Neuronal stem cell (in vitro differentiated cells): ENCODE data around the gene ORAI2.

Source experiments
- DNase-seq: peaks from one replicate; pipeline ENCODE4 v3.0.0-alpha.2; 2013; ENCODE audit warnings: low spot score
- H2AFZ ChIP-seq: one replicate; pipeline ENCODE4 v1.6.1; 2013; ENCODE audit warnings: mild to moderate bottlenecking, low read length, inconsistent platforms
- H2AK5ac ChIP-seq: 2 replicates; pipeline ENCODE4 v1.6.1; 2013; ENCODE audit warnings: low read depth, mild to moderate bottlenecking, inconsistent platforms, low read length, moderate library complexity, mixed read lengths
- H2BK120ac ChIP-seq: 2 replicates; pipeline ENCODE4 v1.6.1; 2013; ENCODE audit warnings: low read depth, mild to moderate bottlenecking, inconsistent platforms, low read length, moderate library complexity, mixed read lengths
- H2BK12ac ChIP-seq: one replicate; pipeline ENCODE4 v1.6.1; 2013; ENCODE audit warnings: low read length, inconsistent platforms
- H2BK15ac ChIP-seq: 2 replicates; pipeline ENCODE4 v1.6.1; 2013; ENCODE audit warnings: mild to moderate bottlenecking, low read length, inconsistent platforms, mixed read lengths
- H2BK5ac ChIP-seq: one replicate; pipeline ENCODE4 v1.6.1; 2013; ENCODE audit warnings: inconsistent platforms, mild to moderate bottlenecking, low read length, moderate library complexity
- H3K14ac ChIP-seq: one replicate; pipeline ENCODE4 v1.6.1; 2013; ENCODE audit warnings: low read length, inconsistent platforms
- H3K18ac ChIP-seq: 2 replicates; pipeline ENCODE4 v1.6.1; 2013; ENCODE audit warnings: low read length, inconsistent platforms
- H3K23ac ChIP-seq: 2 replicates; pipeline ENCODE4 v1.6.1; 2013; ENCODE audit warnings: low read depth, mild to moderate bottlenecking, mixed read lengths, low read length, inconsistent platforms; ENCODE audit not compliant: poor library complexity
- H3K27ac ChIP-seq: replicated peaks from 3 replicates; pipeline ENCODE4 v1.5.1; 2013; ENCODE audit warnings: low read length, inconsistent platforms
- H3K27me3 ChIP-seq, 3 experiments: 2 replicates each; pipeline ENCODE4 v1.6.1; 2013; ENCODE audit warnings: low read length in 3 of 3, mild to moderate bottlenecking in 2 of 3, inconsistent platforms in 1 of 3, low read depth in 1 of 3, mixed read lengths in 1 of 3, moderate library complexity in 1 of 3; ENCODE audit not compliant: control insufficient read depth in 3 of 3, insufficient read depth in 3 of 3
- H3K36me3 ChIP-seq, 2 donors: replicated peaks in 1 of 2; 2 replicates each; pipeline ENCODE4 v1.6.1; 2013; ENCODE audit warnings: low read length in 2 of 2; ENCODE audit not compliant: control insufficient read depth in 2 of 2, insufficient read depth in 2 of 2
- H3K4ac ChIP-seq: 2 replicates; pipeline ENCODE4 v1.6.1; 2013; ENCODE audit warnings: inconsistent platforms, mild to moderate bottlenecking, low read length, moderate library complexity
- H3K4me1 ChIP-seq, 2 donors: 1 replicate in 1 of 2; 2 replicates in 1 of 2; pipeline ENCODE4 v1.6.1; 2013; ENCODE audit warnings: low read length in 2 of 2, low read depth in 1 of 2; ENCODE audit not compliant: control insufficient read depth in 2 of 2, insufficient read depth in 1 of 2
- H3K4me2 ChIP-seq: one replicate; pipeline ENCODE4 v1.6.1; 2013; ENCODE audit warnings: mild to moderate bottlenecking, low read length, inconsistent platforms; ENCODE audit not compliant: insufficient read depth, poor library complexity, severe bottlenecking
- H3K4me3 ChIP-seq, 2 donors: 2 replicates each; pipeline ENCODE4 v1.5.1; 2013; ENCODE audit warnings: low read length in 2 of 2, mild to moderate bottlenecking in 2 of 2, inconsistent platforms in 1 of 2, moderate library complexity in 1 of 2
- H3K79me1 ChIP-seq: one replicate; pipeline ENCODE4 v1.6.1; 2013; ENCODE audit warnings: low read depth, mild to moderate bottlenecking, inconsistent platforms, low read length, moderate library complexity
- H3K9ac ChIP-seq: one replicate; pipeline ENCODE4 v1.6.1; 2013; ENCODE audit warnings: mild to moderate bottlenecking, low read depth, low read length, inconsistent platforms; ENCODE audit not compliant: poor library complexity
- H3K9me3 ChIP-seq, 2 donors: replicated peaks in 1 of 2; 2 replicates each; pipeline versions ENCODE3 to v1.6.1; 2013; ENCODE audit warnings: low read length in 2 of 2, mild to moderate bottlenecking in 2 of 2, inconsistent platforms in 1 of 2, low read depth in 1 of 2, mixed read lengths in 1 of 2, moderate library complexity in 1 of 2; ENCODE audit not compliant: control insufficient read depth in 2 of 2, insufficient read depth in 1 of 2
- H4K8ac ChIP-seq: one replicate; pipeline ENCODE4 v1.6.1; 2013; ENCODE audit warnings: low read depth, mild to moderate bottlenecking, inconsistent platforms, low read length, moderate library complexity
- H4K91ac ChIP-seq: one replicate; pipeline ENCODE4 v1.6.1; 2013; ENCODE audit warnings: low read length, low read depth, mild to moderate bottlenecking, inconsistent platforms; ENCODE audit not compliant: poor library complexity
- WGBS, 2 donors: extraction: QIAGEN DNeasy Blood & Tissue Kit; methylation state at CpG; one replicate each; pipeline ENCODE4 v1.1.7; 2013; ENCODE audit warnings: missing lambda C conversion rate in 2 of 2, mixed read lengths in 1 of 2; ENCODE audit not compliant: insufficient read length in 2 of 2, insufficient replicate concordance in 1 of 2; ENCODE audit errors: extremely low coverage in 2 of 2; 5-methylcytosine and 5-hydroxymethylcytosine counted together

The ORAI2 gene

GRCh38 chr7:102396710-102397019 lies 36.7 kb upstream of the ORAI2 start:
- peak overlapping the region; percentile 79 for H3K4me2 ChIP-seq
- H3K27me3 ChIP-seq = no peaks in the 10 kb centered on the region
- peak overlapping the region; percentile 62 to 90 for H3K4me3 ChIP-seq
- no peak overlapping the region for H2BK120ac ChIP-seq
- H3K36me3 ChIP-seq = peaks cover 12 to 63% of the 10 kb centered on the region in 2 donors
- no peak overlapping the region for H3K14ac ChIP-seq
- no peaks in the 10 kb centered on the region for H3K9me3 ChIP-seq
- peak overlapping the region; percentile 88 for H3K9ac ChIP-seq
- no CpG with 5 or more reads among the region's 12 CpGs for WGBS, 2 donors
- no peak overlapping the region for H4K91ac ChIP-seq
- peaks cover 5% of the 10 kb centered on the region in 2 donors for H3K4me1 ChIP-seq
- no peak overlapping the region for H2BK15ac ChIP-seq
- H3K23ac ChIP-seq = peak overlapping the region; percentile 83
- peak overlapping the region; percentile 82 for H3K18ac ChIP-seq
- H2AFZ ChIP-seq = peak overlapping the region; percentile 84
- H2AK5ac ChIP-seq = no peak overlapping the region
- H2BK5ac ChIP-seq = peak overlapping the region; percentile 8
- no peak overlapping the region for H2BK12ac ChIP-seq
- H4K8ac ChIP-seq = no peak overlapping the region
- no peak for DNase-seq
- H3K79me1 ChIP-seq = peaks cover 4% of the 10 kb centered on the region
- H3K4ac ChIP-seq = no peak overlapping the region
- peak overlapping the region; percentile 72 for H3K27ac ChIP-seq

- Histone ChIP-seq H3K9me3 (no peaks in the 10 kb centered on the region), H4K91ac (no peak overlapping the region), H3K4me1 (peaks cover 5% of the 10 kb centered on the region in 2 donors), H3K23ac (no peak overlapping the region), H2AK5ac (no peak overlapping the region), H2AFZ (no peak overlapping the region), H3K27me3 (no peaks in the 10 kb centered on the region), H3K4me2 (no peak overlapping the region), H2BK5ac (no peak overlapping the region), H3K18ac (no peak overlapping the region), H3K14ac (no peak overlapping the region), H4K8ac (no peak overlapping the region), H3K4ac (no peak overlapping the region), H3K9ac (no peak overlapping the region), H3K4me3 (no peak overlapping the region), H2BK12ac (no peak overlapping the region), H2BK120ac (no peak overlapping the region), H3K36me3 (peaks cover 15 to 66% of the 10 kb centered on the region in 2 donors), H3K79me1 (peaks cover 5% of the 10 kb centered on the region), H3K27ac (no peak overlapping the region), H2BK15ac (no peak overlapping the region)
- no CpG with 5 or more reads among the region's 8 CpGs for WGBS, 2 donors
- no peak for DNase-seq
Observed at GRCh38 chr7:102398543-102398942, 34.8 kb upstream of the ORAI2 start.

GRCh38 chr7:102400360-102400759 lies 33.0 kb upstream of the ORAI2 start:
- no peak overlapping the region for H2BK5ac ChIP-seq
- WGBS, 2 donors = no CpG with 5 or more reads among the region's 5 CpGs
- peaks cover 5% of the 10 kb centered on the region for H3K79me1 ChIP-seq
- no peak overlapping the region for H2BK12ac ChIP-seq
- H3K14ac ChIP-seq = no peak overlapping the region
- H4K8ac ChIP-seq = no peak overlapping the region
- H3K27me3 ChIP-seq = no peaks in the 10 kb centered on the region
- no peak overlapping the region for H3K4ac ChIP-seq
- H3K27ac ChIP-seq = no peak overlapping the region
- DNase-seq = no peak
- no peak overlapping the region for H3K9ac ChIP-seq
- H3K4me3 ChIP-seq = no peak overlapping the region
- peaks cover 5% of the 10 kb centered on the region in 2 donors for H3K4me1 ChIP-seq
- no peak overlapping the region for H2BK15ac ChIP-seq
- H3K4me2 ChIP-seq = no peak overlapping the region
- H3K36me3 ChIP-seq = peaks cover 20 to 73% of the 10 kb centered on the region in 2 donors
- H4K91ac ChIP-seq = no peak overlapping the region
- H2AFZ ChIP-seq = no peak overlapping the region
- no peaks in the 10 kb centered on the region for H3K9me3 ChIP-seq
- no peak overlapping the region for H2AK5ac ChIP-seq
- H3K23ac ChIP-seq = no peak overlapping the region
- no peak overlapping the region for H3K18ac ChIP-seq
- H2BK120ac ChIP-seq = no peak overlapping the region

- no CpG with 5 or more reads among the region's 3 CpGs for WGBS, 2 donors
- H3K23ac ChIP-seq = no peak overlapping the region
- no peak for DNase-seq
- no peak overlapping the region for H2BK12ac ChIP-seq
- H3K36me3 ChIP-seq = peaks cover 43 to 97% of the 10 kb centered on the region in 2 donors
- H3K4me1 ChIP-seq = no peaks in the 10 kb centered on the region
- no peak overlapping the region for H2BK5ac ChIP-seq
- H3K4me2 ChIP-seq = no peak overlapping the region
- H3K27ac ChIP-seq = no peak overlapping the region
- H3K14ac ChIP-seq = no peak overlapping the region
- no peak overlapping the region for H3K4me3 ChIP-seq
- no peak overlapping the region for H3K4ac ChIP-seq
- no peak overlapping the region for H2BK15ac ChIP-seq
- no peaks in the 10 kb centered on the region for H3K27me3 ChIP-seq
- no peak overlapping the region for H3K18ac ChIP-seq
- H4K91ac ChIP-seq = no peak overlapping the region
- no peak overlapping the region for H2AK5ac ChIP-seq
- peaks cover 2% of the 10 kb centered on the region for H3K79me1 ChIP-seq
- H2AFZ ChIP-seq = no peak overlapping the region
- H2BK120ac ChIP-seq = no peak overlapping the region
- H3K9me3 ChIP-seq = peaks cover 1 to 7% of the 10 kb centered on the region in 2 donors
- no peak overlapping the region for H3K9ac ChIP-seq
- H4K8ac ChIP-seq = no peak overlapping the region
Observed at GRCh38 chr7:102403563-102403962, 29.8 kb upstream of the ORAI2 start.
